GM21381 (cell line): ENCODE measurements around the gene GOLGA8R.
"Not testable (repeated sequence)": the region's sequence is repeated elsewhere in the genome, so short reads cannot be mapped to it uniquely, and the experiment has no call there.

Experiments
- ATAC-seq: cut with Tn5 transposase; IDR thresholded peaks from one replicate; pipeline ENCODE4 v1.9.1; 2021; ENCODE audit warnings: mild to moderate bottlenecking, moderate library complexity; ENCODE audit not compliant: unreplicated experiment

Gene GOLGA8R

DNA sequence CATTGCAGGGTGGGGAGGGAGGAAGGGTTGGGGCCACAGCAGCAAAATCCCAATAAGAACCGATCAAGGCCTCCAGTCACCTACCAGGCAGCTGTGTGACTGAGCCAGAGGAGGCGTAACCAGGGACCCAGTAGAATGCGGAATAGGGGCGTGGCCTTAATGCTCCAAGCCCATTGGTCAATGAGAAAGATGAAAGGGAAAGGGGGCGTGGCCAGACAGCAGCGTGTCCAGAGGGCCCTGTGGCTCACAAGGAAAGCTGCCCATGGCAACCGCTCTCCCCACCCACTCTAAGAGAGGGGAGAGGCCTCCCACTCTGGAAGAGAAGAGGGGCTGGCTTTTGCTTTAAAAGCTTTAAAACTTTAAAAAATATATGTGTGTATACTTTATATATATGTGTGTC lies at the start of gene GOLGA8R:
Gene GOLGA8R, minus strand, starts transcription at position 101 of the 400 bp plus-strand sequence. Its CDS starts 98 bp downstream, at position 3.
- not testable (repeated sequence) for ATAC-seq

GRCh38 chr15:30463849-30464248 lies 49.8 kb upstream of the GOLGA8R start:
- ATAC-seq: not testable (repeated sequence)

- not testable (repeated sequence) for ATAC-seq
Observed at GRCh38 chr15:30462176-30462575, 48.1 kb upstream of the GOLGA8R start.

GRCh38 chr15:30452702-30453101 lies 38.6 kb upstream of the GOLGA8R start:
- not testable (repeated sequence) for ATAC-seq

GRCh38 chr15:30438348-30438747 lies 24.3 kb upstream of the GOLGA8R start:
- ATAC-seq: not testable (repeated sequence)

DNA sequence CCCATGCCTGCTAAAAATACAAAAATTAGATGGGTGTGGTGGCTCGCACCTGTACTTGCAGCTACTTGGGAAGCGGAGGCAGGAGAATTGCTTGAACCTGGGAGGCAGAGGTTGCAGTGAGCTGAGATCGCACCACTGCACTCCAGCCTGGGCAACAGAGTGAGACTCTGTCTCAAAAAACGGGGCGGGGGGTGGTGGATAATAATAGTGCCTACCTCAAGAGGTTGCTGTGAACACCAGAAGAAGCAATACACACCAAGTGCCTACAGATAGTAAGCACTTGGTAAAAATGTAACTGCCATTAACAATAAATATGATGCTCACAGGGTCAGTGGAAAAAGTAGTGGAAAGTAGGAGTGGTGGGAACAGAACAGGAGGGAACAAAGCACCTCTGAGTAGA lies 21.8 kb upstream of the GOLGA8R start:
- ATAC-seq: not testable (repeated sequence)

- not testable (repeated sequence) for ATAC-seq
Observed at GRCh38 chr15:30420723-30421122, 6.7 kb upstream of the GOLGA8R start.

DNA sequence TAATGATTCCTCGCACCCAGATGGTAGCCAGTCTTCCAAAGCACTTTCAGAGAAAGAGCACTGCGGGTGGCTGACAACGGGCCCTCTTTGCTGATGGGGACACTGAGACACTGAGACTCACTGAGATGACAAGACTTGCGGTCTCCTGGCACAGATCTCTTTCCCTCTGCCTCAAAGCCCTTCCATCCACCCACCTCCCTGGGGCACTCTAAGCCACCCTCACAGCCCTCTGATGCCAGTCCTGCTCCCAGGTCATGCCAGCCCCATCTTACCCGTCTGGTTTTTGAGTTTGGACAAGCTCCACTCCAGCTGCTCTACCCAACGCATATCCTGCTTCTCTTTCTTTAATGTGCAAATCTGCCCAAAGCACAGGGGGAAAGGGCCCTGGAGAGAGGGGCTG lies 6.4 kb downstream of the GOLGA8R start:
- ATAC-seq: not testable (repeated sequence)

DNA sequence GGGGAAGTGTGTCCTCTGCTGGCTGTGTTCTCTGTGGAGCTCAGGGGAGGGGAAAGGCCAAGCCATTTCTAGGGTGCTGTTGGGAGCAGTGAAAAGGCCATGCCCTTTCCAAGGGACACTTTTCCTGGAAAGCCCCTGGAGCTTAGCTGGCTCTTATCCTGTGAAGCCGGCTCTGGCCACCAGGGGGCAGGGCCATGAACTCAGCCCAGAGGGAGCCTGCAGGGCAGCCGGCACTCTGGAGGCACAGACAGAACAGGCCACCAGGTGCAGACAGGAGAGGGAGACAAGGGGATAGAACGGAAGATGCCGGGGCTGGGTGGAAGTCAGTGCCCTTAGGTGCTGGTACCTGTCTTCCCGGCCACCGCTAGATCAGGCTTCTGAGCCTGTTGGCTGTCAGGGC lies 15.1 kb downstream of the GOLGA8R start:
- ATAC-seq: not testable (repeated sequence)

DNA sequence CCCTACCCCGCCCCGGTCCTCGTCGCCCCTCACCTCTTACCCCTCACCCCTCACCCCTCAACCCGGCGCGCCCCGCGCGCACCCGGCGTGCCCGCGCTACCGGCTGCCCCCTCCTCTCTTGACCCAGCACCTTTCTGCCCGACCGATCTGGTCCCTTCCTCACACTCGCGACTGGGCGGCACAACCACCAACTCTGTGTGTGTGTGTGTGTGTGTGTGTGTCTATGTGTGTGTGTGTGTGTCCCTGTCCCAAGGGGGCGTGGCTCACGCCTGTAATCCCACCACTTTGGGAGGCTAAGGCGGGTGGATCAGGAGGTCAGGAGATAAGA lies 20.4 kb downstream of the GOLGA8R start:
- not testable (repeated sequence) for ATAC-seq

DNA sequence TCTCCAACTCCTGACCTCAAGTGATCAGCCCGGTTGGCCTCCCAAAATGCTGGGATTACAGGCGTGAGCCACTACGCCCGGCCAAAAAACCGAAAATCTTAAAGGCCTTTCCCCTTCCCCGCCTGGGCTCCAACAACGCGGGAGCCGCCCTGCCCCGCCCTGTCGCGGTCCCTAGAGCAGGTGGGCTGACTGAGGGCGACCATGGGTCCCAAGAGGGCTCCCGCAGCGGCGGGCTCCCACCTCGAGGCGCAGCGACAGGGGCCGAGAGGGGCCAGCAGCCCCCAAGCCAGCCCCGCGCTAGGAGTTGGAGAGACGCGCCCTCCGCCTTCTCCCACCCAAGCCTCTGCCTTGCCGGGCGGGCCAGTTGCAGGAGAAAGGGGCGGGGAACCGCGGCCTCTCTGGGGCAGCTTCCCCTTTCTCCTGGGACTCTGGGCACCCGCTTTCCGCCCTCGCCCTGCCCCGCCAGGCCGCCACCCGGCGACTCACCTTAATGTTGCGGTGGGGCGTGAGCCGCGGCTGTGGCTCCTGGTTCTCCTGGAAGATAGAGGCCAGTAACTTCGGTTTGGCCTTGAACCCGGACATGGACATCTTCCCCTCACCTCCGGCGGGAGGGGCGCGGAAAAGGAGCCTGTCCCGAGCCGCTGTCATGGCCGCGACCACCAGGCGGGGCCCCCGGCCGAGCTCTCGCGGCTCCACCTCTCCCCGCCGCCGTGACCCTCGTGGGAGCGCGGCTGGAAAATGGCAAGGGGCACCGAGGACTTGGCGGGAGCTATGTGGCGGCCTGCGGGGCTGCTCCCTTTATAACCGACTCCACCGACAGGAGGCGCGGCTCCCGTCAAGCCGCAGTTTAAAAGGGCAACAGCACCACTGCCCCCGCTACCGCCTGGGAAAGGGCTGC lies 21.0 kb downstream of the GOLGA8R start, which contains the start of gene CHRFAM7A:
Gene CHRFAM7A, minus strand, starts transcription at position 775 of the 898 bp plus-strand sequence. CDS start 10,189 bp downstream, outside the sequence.
- not testable (repeated sequence) for ATAC-seq

- not testable (repeated sequence) for ATAC-seq
Observed at GRCh38 chr15:30386318-30386887, 27.7 kb downstream of the GOLGA8R start.

DNA sequence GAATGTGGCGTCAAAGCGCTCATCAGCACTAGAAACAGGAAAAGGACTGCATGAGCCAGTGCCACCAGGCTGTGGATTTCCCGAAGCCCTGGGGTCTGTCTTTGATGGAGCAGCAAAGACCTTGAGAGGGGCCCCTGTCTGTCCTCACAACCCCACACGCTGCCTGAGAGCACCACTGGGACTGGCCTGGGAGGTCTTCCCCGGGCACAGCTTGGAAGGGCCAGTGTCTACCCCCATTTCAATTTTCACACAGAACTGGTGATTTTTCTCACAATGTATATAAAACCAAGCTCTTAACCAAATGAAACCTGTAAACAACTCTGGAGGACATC lies 37.0 kb downstream of the GOLGA8R start:
- ATAC-seq: not testable (repeated sequence)

GRCh38 chr15:30376375-30377081 lies 37.5 kb downstream of the GOLGA8R start:
- ATAC-seq: not testable (repeated sequence)

DNA sequence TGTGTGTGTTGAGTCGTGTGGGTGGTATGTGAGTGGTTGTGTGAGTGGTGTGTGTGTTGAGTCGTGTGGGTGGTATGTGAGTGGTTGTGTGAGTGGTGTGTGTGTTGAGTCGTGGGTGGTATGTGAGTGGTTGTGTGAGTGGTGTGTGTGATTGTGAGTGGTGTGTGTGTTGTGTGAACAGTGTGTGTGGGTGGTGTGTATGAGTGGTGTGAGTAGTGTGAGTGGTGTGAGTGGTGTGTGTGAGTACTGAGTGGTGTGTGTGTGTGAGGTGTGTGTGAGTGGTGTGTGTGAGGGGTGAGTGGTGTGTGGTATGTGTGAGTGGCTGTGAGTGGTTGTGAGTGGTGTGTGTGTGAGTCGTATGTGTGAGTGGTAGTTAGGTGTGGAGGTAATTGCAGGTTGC lies 38.2 kb downstream of the GOLGA8R start:
- ATAC-seq: not testable (repeated sequence)

- not testable (repeated sequence) for ATAC-seq
Observed at GRCh38 chr15:30374862-30375261, 39.2 kb downstream of the GOLGA8R start.

GRCh38 chr15:30368271-30368670 lies 45.8 kb downstream of the GOLGA8R start:
- not testable (repeated sequence) for ATAC-seq

- ATAC-seq: not testable (repeated sequence)
Observed at GRCh38 chr15:30367246-30367645, 46.8 kb downstream of the GOLGA8R start.

- not testable (repeated sequence) for ATAC-seq
Observed at GRCh38 chr15:30361404-30361803, 52.7 kb downstream of the GOLGA8R start.

- ATAC-seq: not testable (repeated sequence)
Observed at GRCh38 chr15:30360990-30361389, 53.1 kb downstream of the GOLGA8R start.

DNA sequence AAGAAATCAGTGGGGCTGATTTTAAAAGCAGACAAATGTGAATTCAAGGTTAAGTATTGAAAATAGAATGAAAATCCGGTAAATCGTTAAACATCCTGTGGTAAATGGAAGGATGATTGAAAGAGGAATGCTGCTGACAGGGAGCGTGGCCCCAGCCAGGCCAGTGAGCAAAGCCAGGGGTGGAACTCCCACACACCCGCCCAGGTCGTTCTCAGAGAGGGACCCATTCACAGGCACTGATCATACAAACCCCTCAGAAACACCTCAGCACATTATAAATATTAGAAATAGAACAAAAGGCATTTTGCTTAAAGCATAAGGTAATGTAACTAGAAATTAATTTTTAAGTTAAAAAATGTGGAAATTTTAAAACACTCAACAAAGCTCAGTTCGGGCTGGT lies 59.0 kb downstream of the GOLGA8R start:
- not testable (repeated sequence) for ATAC-seq
